Measurements from ENCODE around the gene SLC35G6.

DNA sequence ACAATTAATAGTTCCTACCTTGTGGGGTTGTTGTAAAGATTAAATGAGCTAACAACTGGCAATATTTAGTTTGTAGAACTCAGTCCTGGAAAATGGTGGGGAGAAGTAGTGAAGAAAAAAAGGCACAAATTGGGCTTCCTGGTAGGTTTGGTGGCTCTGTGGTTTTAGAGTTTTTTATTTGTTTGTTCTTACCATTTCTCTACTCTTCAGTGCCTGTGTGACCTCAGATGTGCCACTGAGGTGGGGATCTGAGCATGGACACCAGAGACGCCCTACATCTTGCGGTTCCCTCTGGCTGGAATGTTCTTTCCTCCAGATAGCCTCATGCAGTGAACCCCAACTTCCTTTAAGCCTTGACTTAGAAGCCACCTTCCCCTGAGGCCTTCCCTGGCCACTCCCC lies 9.5 kb upstream of the SLC35G6 start:
- TF ChIP-seq, protein P1, sequence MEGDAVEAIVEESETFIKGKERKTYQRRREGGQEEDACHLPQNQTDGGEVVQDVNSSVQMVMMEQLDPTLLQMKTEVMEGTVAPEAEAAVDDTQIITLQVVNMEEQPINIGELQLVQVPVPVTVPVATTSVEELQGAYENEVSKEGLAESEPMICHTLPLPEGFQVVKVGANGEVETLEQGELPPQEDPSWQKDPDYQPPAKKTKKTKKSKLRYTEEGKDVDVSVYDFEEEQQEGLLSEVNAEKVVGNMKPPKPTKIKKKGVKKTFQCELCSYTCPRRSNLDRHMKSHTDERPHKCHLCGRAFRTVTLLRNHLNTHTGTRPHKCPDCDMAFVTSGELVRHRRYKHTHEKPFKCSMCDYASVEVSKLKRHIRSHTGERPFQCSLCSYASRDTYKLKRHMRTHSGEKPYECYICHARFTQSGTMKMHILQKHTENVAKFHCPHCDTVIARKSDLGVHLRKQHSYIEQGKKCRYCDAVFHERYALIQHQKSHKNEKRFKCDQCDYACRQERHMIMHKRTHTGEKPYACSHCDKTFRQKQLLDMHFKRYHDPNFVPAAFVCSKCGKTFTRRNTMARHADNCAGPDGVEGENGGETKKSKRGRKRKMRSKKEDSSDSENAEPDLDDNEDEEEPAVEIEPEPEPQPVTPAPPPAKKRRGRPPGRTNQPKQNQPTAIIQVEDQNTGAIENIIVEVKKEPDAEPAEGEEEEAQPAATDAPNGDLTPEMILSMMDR (optimal IDR thresholded peaks at IDR 0.05 in 1 of 3, IDR thresholded peaks at IDR 0.05 in 1 of 3, conservative IDR thresholded peaks at IDR 0.05 in 1 of 3; ENCODE audit: extremely low read depth in 1 of 3, insufficient read depth in 2 of 3, low read length in 3 of 3): no peak
- no peak for TF ChIP-seq EZH2 (IDR thresholded peaks at IDR 0.05; ENCODE audit: low read length)
